Fibroblast of lung (primary cell): ENCODE measurements around the gene CNN2. TPM values are rescaled to one million over a fixed set of nuclear protein-coding genes. Genes with fewer than 3 reads are reported as not detected.

Experiments
- DNase-seq, 2 donors: peaks; one replicate each; pipeline versions ENCODE4 v3.0.0 to v3.0.0-alpha.2; 2010; ENCODE audit warnings: low read depth in 2 of 2
- H2AFZ ChIP-seq: 2 replicates; pipeline ENCODE4 v1.5.1; 2012; ENCODE audit warnings: low read length, control low read depth, inconsistent platforms
- H3K27ac ChIP-seq: 2 replicates; pipeline ENCODE4 v1.5.1; 2011; ENCODE audit warnings: low read length, control low read depth; ENCODE audit not compliant: insufficient read depth
- H3K27me3 ChIP-seq: 2 replicates; pipeline ENCODE4 v1.5.1; 2011; ENCODE audit warnings: mild to moderate bottlenecking, low read length; ENCODE audit not compliant: control insufficient read depth, insufficient read depth
- H3K36me3 ChIP-seq: 2 replicates; pipeline ENCODE4 v1.5.1; 2011; ENCODE audit warnings: low read length; ENCODE audit not compliant: control insufficient read depth, insufficient read depth
- H3K4me1 ChIP-seq: 2 replicates; pipeline ENCODE4 v1.5.1; 2011; ENCODE audit warnings: low read length; ENCODE audit not compliant: control insufficient read depth, insufficient read depth; ENCODE audit errors: extremely low read depth
- H3K4me2 ChIP-seq: 2 replicates; pipeline ENCODE4 v1.5.1; 2011; ENCODE audit warnings: low read length, control low read depth; ENCODE audit not compliant: insufficient read depth; ENCODE audit errors: extremely low read depth
- H3K4me3 ChIP-seq, 4 experiments: fragments of 200-600 bp in 1 of 4; sonication (generic) in 1 of 4; replicated peaks in 1 of 4; 2 replicates each; pipeline ENCODE4 v1.5.1; 2011 to 2016; ENCODE audit warnings: low read length in 4 of 4, low read depth in 3 of 4, mild to moderate bottlenecking in 3 of 4, control low read depth in 2 of 4, inconsistent platforms in 1 of 4, mixed read lengths in 1 of 4; ENCODE audit not compliant: insufficient read depth in 1 of 4; ENCODE audit errors: control extremely low read depth in 1 of 4
- H3K79me2 ChIP-seq: 2 replicates; pipeline ENCODE4 v1.5.1; 2012; ENCODE audit warnings: mild to moderate bottlenecking, low read length, inconsistent platforms; ENCODE audit not compliant: control insufficient read depth, insufficient read depth
- H3K9ac ChIP-seq: 2 replicates; pipeline ENCODE4 v1.5.1; 2011; ENCODE audit warnings: mild to moderate bottlenecking, low read length, control low read depth; ENCODE audit not compliant: insufficient read depth
- H3K9me3 ChIP-seq: 2 replicates; pipeline ENCODE4 v1.5.1; 2012; ENCODE audit warnings: low read depth, low read length; ENCODE audit not compliant: control insufficient read depth, insufficient read depth
- H4K20me1 ChIP-seq: 2 replicates; pipeline ENCODE4 v1.5.1; 2011; ENCODE audit warnings: low read length; ENCODE audit not compliant: control insufficient read depth, insufficient read depth; ENCODE audit errors: extremely low read depth
- EZH2 ChIP-seq: IDR thresholded peaks from 2 replicates; pipeline ENCODE4 v1.5.1; 2012; ENCODE audit warnings: low read length, control low read depth, mild to moderate bottlenecking; ENCODE audit errors: missing control alignments
- polyA plus RNA-seq, 2 donors: library from polyadenylated mRNA; depleted of rRNA in 1 of 2; stranded (reverse) in 1 of 2; unstranded in 1 of 2; fragments of >200 nt; gene quantifications; 2 replicates each; pipeline ENCODE4 v1.2.1, GENCODE V29; 2011 to 2012; ENCODE audit warnings: missing spikeins in 1 of 2
- total RNA-seq: library from RNA; depleted of rRNA; stranded (reverse); fragments of >200 nt; gene quantifications from 2 replicates; pipeline ENCODE4 v1.2.1, GENCODE V29; 2014
- TF ChIP-seq, protein P1 (sequence below), 2 donors: IDR thresholded peaks in 1 of 2; conservative IDR thresholded peaks in 1 of 2; 1 replicate in 1 of 2; 2 replicates in 1 of 2; pipeline ENCODE4 v1.5.1; 2011 to 2012; ENCODE audit warnings: low read length in 2 of 2, control low read depth in 1 of 2, inconsistent platforms in 1 of 2, low read depth in 1 of 2, mild to moderate bottlenecking in 1 of 2

CNN2 gene
- total and polyA plus RNA-seq, 2 donors (not counting 1 experiment from before 2014, with no cell fraction given) = 194 to 473 TPM

DNA sequence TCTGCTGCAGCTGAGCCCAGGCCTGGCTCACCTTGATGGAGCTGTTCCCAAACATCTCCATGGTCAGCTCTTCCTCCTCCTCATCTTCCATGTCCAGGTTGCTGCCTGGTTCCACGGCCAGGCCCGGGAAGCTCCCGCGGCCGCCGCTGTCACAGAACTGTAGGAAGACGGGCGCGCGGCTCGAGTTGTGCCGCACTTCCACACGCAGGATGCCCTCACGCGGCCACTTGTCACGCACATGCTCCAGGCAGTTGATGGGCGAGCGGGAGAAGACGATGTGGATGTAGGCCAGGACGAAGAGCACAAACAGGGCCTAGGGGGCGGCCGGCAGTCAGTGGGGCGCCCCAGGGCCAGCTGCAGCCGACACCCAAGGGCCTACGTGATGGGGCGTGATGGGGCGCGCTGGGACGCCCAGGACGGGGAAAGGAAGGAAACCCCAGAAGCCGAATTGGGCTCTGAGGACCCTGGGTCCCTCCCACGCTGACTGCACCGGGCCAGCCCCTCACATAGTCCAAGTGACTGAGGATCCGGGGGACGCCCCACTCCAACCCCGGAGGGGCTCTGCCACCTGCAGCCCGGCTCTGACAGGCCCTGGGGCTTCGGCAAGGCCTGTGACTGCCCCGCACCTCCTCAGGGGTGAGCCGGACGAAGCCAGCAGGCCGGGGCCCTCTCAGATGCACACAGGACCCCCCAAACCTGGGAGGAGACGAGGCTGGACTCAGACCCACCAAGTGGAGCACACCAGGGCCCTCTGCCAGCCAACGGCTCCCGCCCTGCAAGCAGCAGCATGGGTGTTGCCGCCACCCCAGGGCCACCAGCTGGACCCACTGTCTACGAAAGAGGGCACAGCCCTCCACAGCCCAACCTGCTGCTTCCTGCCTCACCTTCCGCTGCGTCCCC is 12.0 kb upstream of the CNN2 start:
- Histone ChIP-seq H4K20me1 (peaks cover 1% of the 10 kb centered on the region), H3K4me1 (peaks cover 28% of the 10 kb centered on the region), H3K4me3 (no peak overlapping the region), H3K79me2 (peaks cover 69% of the 10 kb centered on the region), H3K27me3 (no peaks in the 10 kb centered on the region), H3K9ac (no peak overlapping the region), H3K4me2 (no peak overlapping the region), H3K27ac (no peak overlapping the region), H2AFZ (no peak overlapping the region), H3K9me3 (no peaks in the 10 kb centered on the region), H3K36me3 (peaks cover 26% of the 10 kb centered on the region)
- DNase-seq = no peak
- TF ChIP-seq EZH2 = no peak
- TF ChIP-seq, protein P1, sequence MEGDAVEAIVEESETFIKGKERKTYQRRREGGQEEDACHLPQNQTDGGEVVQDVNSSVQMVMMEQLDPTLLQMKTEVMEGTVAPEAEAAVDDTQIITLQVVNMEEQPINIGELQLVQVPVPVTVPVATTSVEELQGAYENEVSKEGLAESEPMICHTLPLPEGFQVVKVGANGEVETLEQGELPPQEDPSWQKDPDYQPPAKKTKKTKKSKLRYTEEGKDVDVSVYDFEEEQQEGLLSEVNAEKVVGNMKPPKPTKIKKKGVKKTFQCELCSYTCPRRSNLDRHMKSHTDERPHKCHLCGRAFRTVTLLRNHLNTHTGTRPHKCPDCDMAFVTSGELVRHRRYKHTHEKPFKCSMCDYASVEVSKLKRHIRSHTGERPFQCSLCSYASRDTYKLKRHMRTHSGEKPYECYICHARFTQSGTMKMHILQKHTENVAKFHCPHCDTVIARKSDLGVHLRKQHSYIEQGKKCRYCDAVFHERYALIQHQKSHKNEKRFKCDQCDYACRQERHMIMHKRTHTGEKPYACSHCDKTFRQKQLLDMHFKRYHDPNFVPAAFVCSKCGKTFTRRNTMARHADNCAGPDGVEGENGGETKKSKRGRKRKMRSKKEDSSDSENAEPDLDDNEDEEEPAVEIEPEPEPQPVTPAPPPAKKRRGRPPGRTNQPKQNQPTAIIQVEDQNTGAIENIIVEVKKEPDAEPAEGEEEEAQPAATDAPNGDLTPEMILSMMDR (conservative IDR thresholded peaks at IDR 0.05 in 1 of 2, IDR thresholded peaks at IDR 0.05 in 1 of 2; ENCODE audit: low read depth in 1 of 2, low read length in 2 of 2) = no peak

DNA sequence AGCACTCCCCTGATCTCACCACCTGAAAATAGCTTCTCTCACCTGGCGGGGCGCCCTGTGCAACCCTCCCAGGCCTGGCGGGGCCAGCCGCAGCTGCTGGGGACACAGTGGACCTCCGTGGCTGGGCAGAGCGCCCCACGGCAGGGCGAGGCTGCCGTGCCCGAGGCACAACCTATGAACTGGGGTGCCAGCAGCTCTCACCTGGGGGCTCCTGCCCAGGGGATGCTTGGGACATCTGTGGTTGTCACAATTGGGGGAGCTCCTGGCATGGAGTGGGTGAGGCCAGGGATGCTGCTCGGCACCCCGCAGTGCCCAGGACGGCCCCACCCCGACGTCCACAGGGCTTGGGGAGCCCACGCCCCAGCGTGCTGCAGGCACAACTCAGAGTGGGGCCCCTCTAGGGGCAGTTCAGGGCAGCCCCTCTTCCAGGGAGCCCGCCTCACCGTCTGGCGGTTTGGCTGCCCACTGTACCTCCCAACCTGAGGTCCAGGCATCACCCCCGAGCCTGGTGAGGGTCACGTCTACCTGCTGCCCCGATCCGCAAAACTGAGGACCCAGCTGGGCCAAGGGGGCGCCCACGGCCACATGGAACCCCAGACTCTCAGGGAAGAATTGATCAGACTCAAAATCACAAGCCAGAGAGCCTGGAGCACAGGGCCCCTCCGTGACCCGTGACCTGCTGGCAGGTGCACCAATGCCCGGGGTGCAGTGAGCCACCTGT is 11.2 kb upstream of the CNN2 start:
- Histone ChIP-seq H2AFZ (no peak overlapping the region), H3K27ac (no peak overlapping the region), H3K79me2 (peaks cover 78% of the 10 kb centered on the region), H3K36me3 (peaks cover 26% of the 10 kb centered on the region), H3K9me3 (no peaks in the 10 kb centered on the region), H3K9ac (no peak overlapping the region), H4K20me1 (peaks cover 1% of the 10 kb centered on the region), H3K4me1 (peaks cover 22% of the 10 kb centered on the region), H3K4me3 (no peak overlapping the region), H3K27me3 (no peaks in the 10 kb centered on the region), H3K4me2 (no peak overlapping the region)
- TF ChIP-seq EZH2 = no peak
- TF ChIP-seq, protein P1 (conservative IDR thresholded peaks at IDR 0.05 in 1 of 2, IDR thresholded peaks at IDR 0.05 in 1 of 2; ENCODE audit: low read depth in 1 of 2, low read length in 2 of 2) = no peak
- DNase-seq = no peak
